Naive thymus-derived CD4-positive, alpha-beta T cell (primary cell): Measurements from ENCODE around the gene GDI2. TPM values are rescaled to one million over a fixed set of nuclear protein-coding genes. Genes with fewer than 3 reads are reported as not detected.
"Not testable (repeated sequence)": the region's sequence is repeated elsewhere in the genome, so short reads cannot be mapped to it uniquely, and the experiment has no call there.

Experiments used
- ATAC-seq: fragments of 150-1000 bp; cut with Tn5 transposase; 2 replicates; pipeline ENCODE4 v1.10.0; 2021; ENCODE audit warnings: mild to moderate bottlenecking, moderate library complexity
- CTCF ChIA-PET: fragments of 350-600 bp; sonication (Branson Sonifier 250); formaldehyde crosslinking; loops from one replicate; lab custom pipeline; 2021; ENCODE audit warnings: antibody characterized with exemption; lab: Charles Lee
- POLR2A ChIA-PET: fragments of 350-600 bp; sonication (Branson Sonifier 250); formaldehyde crosslinking; loops from one replicate; lab custom pipeline; 2021; ENCODE audit warnings: antibody characterized with exemption, inconsistent platforms; lab: Charles Lee
- DNase-seq, 9 donors: peaks; one replicate each; pipeline versions ENCODE4 v3.0.0 to v3.0.0-alpha.2; 2020 to 2022; ENCODE audit warnings: mixed read lengths in 1 of 9
- H3K27ac ChIP-seq: one replicate; pipeline ENCODE4 v1.7.0; 2013; ENCODE audit warnings: mild to moderate bottlenecking, low read depth, low read length, moderate library complexity
- H3K27me3 ChIP-seq, 2 donors: one replicate each; pipeline ENCODE4 v1.7.0; 2013; ENCODE audit warnings: low read length in 2 of 2, mild to moderate bottlenecking in 2 of 2, moderate library complexity in 2 of 2; ENCODE audit not compliant: control insufficient read depth in 2 of 2, insufficient read depth in 2 of 2
- H3K36me3 ChIP-seq, 3 experiments: 1 replicate in 2 of 3; 2 replicates in 1 of 3; pipeline ENCODE4 v1.7.0; 2013; ENCODE audit warnings: low read length in 3 of 3, mild to moderate bottlenecking in 3 of 3, moderate library complexity in 1 of 3; ENCODE audit not compliant: insufficient read depth in 3 of 3, control insufficient read depth in 2 of 3
- H3K4me1 ChIP-seq, 2 donors: one replicate each; pipeline ENCODE4 v1.7.0; 2013; ENCODE audit warnings: low read length in 2 of 2, mild to moderate bottlenecking in 2 of 2, moderate library complexity in 1 of 2; ENCODE audit not compliant: control insufficient read depth in 2 of 2, insufficient read depth in 2 of 2
- H3K4me3 ChIP-seq: 2 replicates; pipeline ENCODE4 v1.7.0; 2013; ENCODE audit warnings: mild to moderate bottlenecking, low read length
- H3K9me3 ChIP-seq, 3 experiments: 1 replicate in 2 of 3; 2 replicates in 1 of 3; pipeline ENCODE4 v1.7.0; 2013; ENCODE audit warnings: low read length in 3 of 3; ENCODE audit not compliant: control insufficient read depth in 2 of 3
- H3K27ac Mint-ChIP-seq, 9 donors: one replicate each; pipeline ENCODE4 v1.8.0; 2020 to 2022; ENCODE audit warnings: mixed read lengths in 9 of 9, mild to moderate bottlenecking in 8 of 9, moderate library complexity in 5 of 9, inconsistent platforms in 2 of 9
- H3K27me3 Mint-ChIP-seq, 5 donors: one replicate each; pipeline ENCODE4 v1.8.0; 2021 to 2022; ENCODE audit warnings: mixed read lengths in 5 of 5, mild to moderate bottlenecking in 1 of 5
- H3K36me3 Mint-ChIP-seq, 5 donors: one replicate each; pipeline ENCODE4 v1.8.0; 2020 to 2022; ENCODE audit warnings: mixed read lengths in 5 of 5, mild to moderate bottlenecking in 3 of 5, inconsistent platforms in 1 of 5
- H3K4me1 Mint-ChIP-seq, 7 donors: one replicate each; pipeline ENCODE4 v1.8.0; 2020 to 2022; ENCODE audit warnings: mixed read lengths in 7 of 7, mild to moderate bottlenecking in 3 of 7, inconsistent platforms in 1 of 7
- H3K4me3 Mint-ChIP-seq, 10 donors: one replicate each; pipeline ENCODE4 v1.8.0; 2020 to 2022; ENCODE audit warnings: mild to moderate bottlenecking in 10 of 10, mixed read lengths in 10 of 10, moderate library complexity in 6 of 10, inconsistent platforms in 2 of 10
- H3K9me3 Mint-ChIP-seq, 11 donors: one replicate each; pipeline ENCODE4 v1.8.0; 2020 to 2022; ENCODE audit warnings: mixed read lengths in 11 of 11, mild to moderate bottlenecking in 4 of 11, inconsistent platforms in 1 of 11, moderate library complexity in 1 of 11
- intact Hi-C, 2 donors: fragments of 100-400 bp; cut with micrococcal nuclease; formaldehyde crosslinking; loops; one replicate each; pipeline ENCODE4 v1.15.1; 2023
- polyA plus RNA-seq, 2 donors: library from polyadenylated mRNA; unstranded; fragments of 300-500 nt; fragmentation: Illumina TruSeq; gene quantifications; one replicate each; pipeline ENCODE4 v1.2.3, GENCODE V29; 2021
- total RNA-seq, 6 experiments: library from RNA in 5 of 6; stranded (reverse) in 5 of 6; gene quantifications; 1 replicate in 5 of 6; 2 replicates in 1 of 6; pipeline ENCODE4 v1.2.3 and lab custom pipeline; 2021 to 2026

Gene GDI2
- total and polyA plus RNA-seq, 7 experiments from 2014 or later: 85.3 to 236 (median 130) TPM

GRCh38 chr10:5828725-5829124 is 15.5 kb upstream of the GDI2 start:
- ChIA-PET CTCF (no interaction called here), POLR2A (no interaction called here)
- Histone ChIP-seq H3K27ac (no peak overlapping the region), H3K36me3 (no peaks in the 10 kb centered on the region), H3K27me3 (no peaks in the 10 kb centered on the region), H3K9me3 (no peaks in the 10 kb centered on the region), H3K4me3 (no peak overlapping the region), H3K4me1 (no peaks in the 10 kb centered on the region)
- Mint-ChIP-seq H3K36me3 (no peaks in the 10 kb centered on the region), H3K27ac (no peak overlapping the region), H3K9me3 (no peaks in the 10 kb centered on the region), H3K4me3 (no peak overlapping the region), H3K4me1 (no peaks in the 10 kb centered on the region), H3K27me3 (no peaks in the 10 kb centered on the region)
- no peak for DNase-seq
- ATAC-seq: no peak
- intact Hi-C loops: no loop called here

GRCh38 chr10:5827841-5828240 is 14.6 kb upstream of the GDI2 start:
- no peak for ATAC-seq
- no peaks in the 10 kb centered on the region for H3K4me1 Mint-ChIP-seq
- ChIA-PET CTCF (no interaction called here), POLR2A (no interaction called here)
- no peak for DNase-seq
- intact Hi-C loops: no loop called here
- H3K27me3 Mint-ChIP-seq: no peaks in the 10 kb centered on the region
- H3K27ac Mint-ChIP-seq: no peak overlapping the region
- no peaks in the 10 kb centered on the region for H3K4me1 ChIP-seq
- H3K27me3 ChIP-seq: no peaks in the 10 kb centered on the region
- H3K27ac ChIP-seq: no peak overlapping the region
- no peak overlapping the region for H3K4me3 Mint-ChIP-seq
- H3K36me3 ChIP-seq: no peaks in the 10 kb centered on the region
- H3K9me3 Mint-ChIP-seq: no peaks in the 10 kb centered on the region
- no peaks in the 10 kb centered on the region for H3K9me3 ChIP-seq
- no peak overlapping the region for H3K4me3 ChIP-seq
- no peaks in the 10 kb centered on the region for H3K36me3 Mint-ChIP-seq

DNA sequence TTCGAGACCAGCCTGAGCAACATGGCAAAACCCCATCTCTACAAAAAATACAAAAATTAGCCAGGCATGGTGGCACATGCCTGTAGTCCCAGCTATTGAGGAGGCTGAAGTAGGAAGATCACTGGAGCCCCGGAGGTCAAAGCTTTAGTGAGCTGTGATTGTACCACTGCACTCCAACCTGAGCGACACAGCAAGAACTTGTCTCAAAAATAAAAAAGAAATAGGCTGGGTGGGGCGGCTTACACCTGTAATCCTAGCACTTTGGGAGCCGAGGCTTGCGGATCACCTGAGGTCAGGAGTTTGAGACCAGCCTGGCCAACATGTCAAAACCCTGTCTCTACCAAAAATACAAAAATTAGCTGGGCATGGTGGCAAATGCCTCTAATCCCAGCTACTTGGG is 13.3 kb upstream of the GDI2 start:
- H3K9me3 Mint-ChIP-seq, H3K9me3 ChIP-seq, ATAC-seq, H3K27me3 Mint-ChIP-seq, H3K36me3 Mint-ChIP-seq, CTCF ChIA-PET, H3K27ac ChIP-seq, H3K4me3 Mint-ChIP-seq, H3K4me1 Mint-ChIP-seq, H3K27me3 ChIP-seq, intact Hi-C loops, H3K36me3 ChIP-seq, H3K27ac Mint-ChIP-seq, DNase-seq, H3K4me1 ChIP-seq, POLR2A ChIA-PET, H3K4me3 ChIP-seq: not testable (repeated sequence)

DNA sequence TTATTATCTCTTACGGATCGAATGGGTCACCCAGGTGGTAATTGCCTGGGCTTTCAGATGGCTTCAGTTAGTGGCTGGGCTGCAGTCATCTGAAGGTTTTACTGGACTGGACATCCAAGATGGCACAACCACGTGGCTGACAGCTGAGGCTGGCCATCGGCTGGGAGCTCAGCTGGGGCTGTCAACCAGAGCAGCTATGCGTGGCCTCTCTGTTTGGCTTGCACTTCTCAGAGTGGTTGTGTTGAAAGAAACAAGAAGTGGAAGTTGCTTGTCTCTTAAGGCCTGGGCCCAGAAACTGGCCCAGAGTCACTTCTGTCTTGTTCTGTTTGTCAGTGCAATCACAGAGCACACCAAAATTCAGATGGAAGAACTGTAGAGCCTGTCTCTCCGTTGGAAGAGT is 5.7 kb upstream of the GDI2 start:
- peaks cover 23 to 36% (median 31%) of the 10 kb centered on the region in 7 donors for H3K4me1 Mint-ChIP-seq
- ChIA-PET POLR2A (interaction anchor here (0.7 kb wide), 1 partner anchor 1425 kb away, joined by 4 read pairs; no protein-coding TSS in a partner anchor), CTCF (no interaction called here)
- peaks cover 0 to 15% (median 0%) of the 10 kb centered on the region in 5 donors for H3K36me3 Mint-ChIP-seq
- H3K27ac ChIP-seq: no peak overlapping the region
- DNase-seq: no peak
- peaks cover 0 to 6% (median 0%) of the 10 kb centered on the region in 11 donors for H3K9me3 Mint-ChIP-seq
- H3K27me3 Mint-ChIP-seq: no peaks in the 10 kb centered on the region
- H3K36me3 ChIP-seq: no peaks in the 10 kb centered on the region
- H3K9me3 ChIP-seq: no peaks in the 10 kb centered on the region
- no peak overlapping the region for H3K4me3 Mint-ChIP-seq
- H3K27ac Mint-ChIP-seq: peak overlapping the region in 4 of 9 donors; percentile 5 to 67 (median 32)
- no peaks in the 10 kb centered on the region for H3K27me3 ChIP-seq
- H3K4me1 ChIP-seq: peaks cover 12% of the 10 kb centered on the region in 2 donors
- intact Hi-C loops: loop anchor here (10.0 kb wide), 4 partner anchors 156 to 1966 kb away; partner anchors contain the start of genes ATP5F1C (in 1 of the 2), IL15RA (in 1 of the 2) and KIN (in 1 of the 2)
- ATAC-seq: no peak
- no peak overlapping the region for H3K4me3 ChIP-seq

GRCh38 chr10:5818048-5818331 is 4.8 kb upstream of the GDI2 start:
- ATAC-seq (no peak), DNase-seq (no peak)
- H3K4me1 ChIP-seq: peaks cover 12% of the 10 kb centered on the region in 2 donors
- H3K27ac ChIP-seq: no peak overlapping the region
- ChIA-PET CTCF (no interaction called here), POLR2A (interaction anchor here (1.0 kb wide), 1 partner anchor 10 kb away, joined by 3 read pairs; no protein-coding TSS in a partner anchor)
- H3K9me3 ChIP-seq: no peaks in the 10 kb centered on the region
- no peak overlapping the region for H3K4me3 ChIP-seq
- Mint-ChIP-seq H3K4me3 (no peak overlapping the region), H3K27me3 (no peaks in the 10 kb centered on the region), H3K36me3 (peaks cover 0 to 15% (median 0%) of the 10 kb centered on the region in 5 donors), H3K27ac (peak overlapping the region in 4 of 9 donors; percentile 4 to 95 (median 85)), H3K4me1 (peaks cover 23 to 36% (median 31%) of the 10 kb centered on the region in 7 donors), H3K9me3 (peaks cover 0 to 6% (median 0%) of the 10 kb centered on the region in 11 donors)
- intact Hi-C loops: loop anchor here (10.0 kb wide), 4 partner anchors 157 to 1967 kb away; partner anchors contain the start of genes ATP5F1C (in 1 of the 2), IL15RA (in 1 of the 2) and KIN (in 1 of the 2)
- no peaks in the 10 kb centered on the region for H3K27me3 ChIP-seq
- peaks cover 0 to 2% (median 0%) of the 10 kb centered on the region in 3 experiments for H3K36me3 ChIP-seq

GRCh38 chr10:5817322-5818047 is 4.3 kb upstream of the GDI2 start:
- peak overlapping the region; percentile 19 to 95 (median 86) for H3K27ac Mint-ChIP-seq
- no peaks in the 10 kb centered on the region for H3K27me3 Mint-ChIP-seq
- H3K4me3 Mint-ChIP-seq: peak overlapping the region in 2 of 10 donors; percentile 8 to 31
- Histone ChIP-seq H3K27ac (no peak overlapping the region), H3K36me3 (peaks cover 0 to 7% (median 0%) of the 10 kb centered on the region in 3 experiments), H3K4me3 (no peak overlapping the region), H3K27me3 (no peaks in the 10 kb centered on the region), H3K9me3 (no peaks in the 10 kb centered on the region), H3K4me1 (peaks cover 12% of the 10 kb centered on the region in 2 donors)
- peaks cover 0 to 6% (median 0%) of the 10 kb centered on the region in 11 donors for H3K9me3 Mint-ChIP-seq
- CTCF ChIA-PET: no interaction called here
- H3K4me1 Mint-ChIP-seq: peaks cover 23 to 36% (median 31%) of the 10 kb centered on the region in 7 donors
- peaks cover 0 to 15% (median 0%) of the 10 kb centered on the region in 5 donors for H3K36me3 Mint-ChIP-seq
- intact Hi-C loops: loop anchor here (10.0 kb wide), 4 partner anchors 157 to 1967 kb away; partner anchors contain the start of genes ATP5F1C (in 1 of the 2), IL15RA (in 1 of the 2) and KIN (in 1 of the 2)
- DNase-seq: no peak
- POLR2A ChIA-PET: interaction anchor here (1.0 kb wide), 1 partner anchor 9 kb away, joined by 3 read pairs; no protein-coding TSS in a partner anchor
- no peak for ATAC-seq
